ENCODE results near the gene CNST.

Gene CNST

GRCh38 chr1:246527402-246528088 lies 38.7 kb upstream of the CNST start:
- H3K4me3 ChIP-seq (replicated peaks in 1 of 2; ENCODE audit: low read depth in 2 of 2, low read length in 2 of 2) = no peak overlapping the region
- peak; percentile 6 for DNase-seq (ENCODE audit: low read depth in 2 of 2)
- TF ChIP-seq CTCF (IDR thresholded peaks at IDR 0.05; ENCODE audit: low read depth, low read length) = no peak

GRCh38 chr1:246528933-246529731 lies 37.1 kb upstream of the CNST start:
- H3K4me3 ChIP-seq (replicated peaks in 1 of 2; ENCODE audit: low read depth in 2 of 2, low read length in 2 of 2) = no peak overlapping the region
- no peak for DNase-seq (ENCODE audit: low read depth in 2 of 2)
- no peak for TF ChIP-seq CTCF (IDR thresholded peaks at IDR 0.05; ENCODE audit: low read depth, low read length)

- no peak for TF ChIP-seq CTCF (IDR thresholded peaks at IDR 0.05; ENCODE audit: low read depth, low read length)
- no peak overlapping the region for H3K4me3 ChIP-seq (replicated peaks in 1 of 2; ENCODE audit: low read depth in 2 of 2, low read length in 2 of 2)
- DNase-seq (ENCODE audit: low read depth in 2 of 2) = no peak
Observed at GRCh38 chr1:246530482-246530881, 35.8 kb upstream of the CNST start.

GRCh38 chr1:246532519-246532918 lies 33.7 kb upstream of the CNST start:
- DNase-seq (ENCODE audit: low read depth in 2 of 2) = peak in 1 of 2 donors; percentile 6
- H3K4me3 ChIP-seq (replicated peaks in 1 of 2; ENCODE audit: low read depth in 2 of 2, low read length in 2 of 2) = no peak overlapping the region
- peak; percentile 21 for TF ChIP-seq CTCF (IDR thresholded peaks at IDR 0.05; ENCODE audit: low read depth, low read length)

GRCh38 chr1:246533371-246533905 lies 32.8 kb upstream of the CNST start:
- no peak overlapping the region for H3K4me3 ChIP-seq (replicated peaks in 1 of 2; ENCODE audit: low read depth in 2 of 2, low read length in 2 of 2)
- DNase-seq (ENCODE audit: low read depth in 2 of 2) = no peak
- no peak for TF ChIP-seq CTCF (IDR thresholded peaks at IDR 0.05; ENCODE audit: low read depth, low read length)

GRCh38 chr1:246534114-246534513 lies 32.1 kb upstream of the CNST start:
- TF ChIP-seq CTCF (IDR thresholded peaks at IDR 0.05; ENCODE audit: low read depth, low read length) = no peak
- no peak overlapping the region for H3K4me3 ChIP-seq (replicated peaks in 1 of 2; ENCODE audit: low read depth in 2 of 2, low read length in 2 of 2)
- no peak for DNase-seq (ENCODE audit: low read depth in 2 of 2)
